22Rv1 (cell line): ENCODE measurements around the gene MALAT1.

ENCODE experiments used
- ZFX ChIP-seq: fragments of 450-650 bp; IDR thresholded peaks from 2 replicates; pipeline ENCODE4 v1.6.1; 2017; ENCODE audit warnings: antibody characterized with exemption, borderline replicate concordance
- TF ChIP-seq, protein P1 (sequence below): fragments of 450-650 bp; IDR thresholded peaks from 2 replicates; pipeline ENCODE4 v1.5.1; 2017; ENCODE audit warnings: mild to moderate bottlenecking

DNA sequence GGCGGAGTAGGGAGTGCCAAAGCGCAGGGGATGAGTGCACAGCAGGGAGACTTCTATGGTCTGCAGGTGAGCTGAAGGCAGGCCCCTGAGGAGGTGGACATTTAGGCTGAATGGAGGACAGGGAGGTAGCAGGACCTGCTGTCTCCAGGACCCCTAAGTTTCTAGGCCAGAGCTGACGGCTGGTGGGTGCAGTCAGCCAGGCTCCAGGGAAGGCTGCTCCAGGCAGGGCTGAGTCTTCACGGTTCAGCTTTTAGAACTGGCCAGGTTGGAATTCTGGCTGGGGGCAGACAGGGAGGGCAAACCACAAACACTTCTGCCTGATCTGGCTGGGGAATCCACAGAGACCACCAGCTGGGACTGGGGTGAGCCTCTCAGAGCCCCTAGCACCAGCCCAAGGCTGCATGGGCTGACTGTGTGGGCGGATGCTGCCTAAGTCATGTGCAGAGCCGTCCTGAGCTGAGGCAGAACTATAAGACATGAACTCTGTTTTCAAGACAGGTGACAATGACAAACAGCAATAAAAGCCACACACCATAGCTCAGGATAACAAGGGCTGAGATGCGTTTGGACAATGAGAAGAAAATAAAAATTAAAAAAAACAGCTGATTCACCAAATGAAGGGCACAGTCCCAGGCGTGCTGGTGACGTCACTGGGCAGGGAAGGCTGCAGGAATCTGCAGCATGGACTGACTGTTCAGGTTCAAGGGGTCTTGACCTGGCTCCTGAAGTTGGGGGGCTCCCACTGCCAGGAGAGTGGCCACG, 10.4 kb upstream of the MALAT1 start:
- TF ChIP-seq, protein P1, sequence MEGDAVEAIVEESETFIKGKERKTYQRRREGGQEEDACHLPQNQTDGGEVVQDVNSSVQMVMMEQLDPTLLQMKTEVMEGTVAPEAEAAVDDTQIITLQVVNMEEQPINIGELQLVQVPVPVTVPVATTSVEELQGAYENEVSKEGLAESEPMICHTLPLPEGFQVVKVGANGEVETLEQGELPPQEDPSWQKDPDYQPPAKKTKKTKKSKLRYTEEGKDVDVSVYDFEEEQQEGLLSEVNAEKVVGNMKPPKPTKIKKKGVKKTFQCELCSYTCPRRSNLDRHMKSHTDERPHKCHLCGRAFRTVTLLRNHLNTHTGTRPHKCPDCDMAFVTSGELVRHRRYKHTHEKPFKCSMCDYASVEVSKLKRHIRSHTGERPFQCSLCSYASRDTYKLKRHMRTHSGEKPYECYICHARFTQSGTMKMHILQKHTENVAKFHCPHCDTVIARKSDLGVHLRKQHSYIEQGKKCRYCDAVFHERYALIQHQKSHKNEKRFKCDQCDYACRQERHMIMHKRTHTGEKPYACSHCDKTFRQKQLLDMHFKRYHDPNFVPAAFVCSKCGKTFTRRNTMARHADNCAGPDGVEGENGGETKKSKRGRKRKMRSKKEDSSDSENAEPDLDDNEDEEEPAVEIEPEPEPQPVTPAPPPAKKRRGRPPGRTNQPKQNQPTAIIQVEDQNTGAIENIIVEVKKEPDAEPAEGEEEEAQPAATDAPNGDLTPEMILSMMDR, result no peak
- TF ChIP-seq ZFX, result no peak
